GM19328 (cell line): Measurements from ENCODE around the gene WWOX.

Source experiments
- ATAC-seq: cut with Tn5 transposase; IDR thresholded peaks from one replicate; pipeline ENCODE4 v1.9.1; 2021; ENCODE audit warnings: mild to moderate bottlenecking, moderate library complexity; ENCODE audit not compliant: unreplicated experiment

Gene WWOX

DNA sequence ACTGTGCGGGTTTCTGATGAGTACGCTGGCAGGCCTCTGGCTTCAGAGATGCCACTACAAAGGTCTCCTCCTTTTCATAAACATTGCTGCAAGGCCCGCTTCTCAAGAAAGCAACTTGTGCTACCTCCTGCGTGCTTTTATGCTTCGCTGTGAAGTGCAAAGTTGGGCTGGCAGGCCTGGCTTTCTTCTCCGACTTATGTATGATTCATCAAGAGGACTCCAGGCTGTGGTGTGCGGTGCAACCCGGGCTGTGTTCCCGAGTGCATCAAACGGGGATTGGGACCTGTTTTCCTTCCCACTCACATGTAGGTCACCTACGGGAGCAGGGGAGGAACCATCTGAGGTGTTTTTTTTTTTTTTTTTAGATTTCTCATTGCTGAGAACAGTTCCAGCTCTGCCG lies 534.1 kb downstream of the WWOX start:
- no peak for ATAC-seq

- no peak for ATAC-seq
These were observed 536.4 kb downstream of the WWOX start for GRCh38 chr16:78635807-78636206.

- ATAC-seq: no peak
These were observed 538.9 kb downstream of the WWOX start for GRCh38 chr16:78638371-78638770.

- no peak for ATAC-seq
These were observed 540.3 kb downstream of the WWOX start for GRCh38 chr16:78639775-78640174.

- no peak for ATAC-seq
These were observed 541.4 kb downstream of the WWOX start for GRCh38 chr16:78640886-78641285.

GRCh38 chr16:78641433-78641832 lies 542.0 kb downstream of the WWOX start:
- no peak for ATAC-seq

- ATAC-seq: no peak
These were observed 543.3 kb downstream of the WWOX start for GRCh38 chr16:78642621-78643285.

- ATAC-seq: no peak
These were observed 546.2 kb downstream of the WWOX start for GRCh38 chr16:78645657-78646056.

DNA sequence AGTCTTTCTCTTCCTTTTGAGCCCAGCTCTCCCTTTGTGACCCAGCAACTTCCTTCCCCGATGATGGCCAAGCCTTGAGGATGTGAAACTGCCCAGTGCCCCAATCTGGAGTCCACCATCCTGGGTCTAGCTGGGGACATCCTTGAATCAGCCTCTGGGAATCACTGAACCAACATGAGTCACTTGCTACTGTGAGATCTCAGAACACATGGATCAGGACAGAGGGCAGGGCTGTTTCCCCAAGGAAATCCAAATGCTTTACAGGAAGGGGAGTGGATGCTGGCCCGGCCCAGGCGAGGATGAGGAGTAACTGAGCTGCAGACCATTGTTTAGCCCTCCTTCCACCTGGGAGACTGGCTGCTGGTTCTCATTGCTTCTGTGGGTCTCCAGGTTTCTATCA lies 547.6 kb downstream of the WWOX start:
- ATAC-seq: no peak

DNA sequence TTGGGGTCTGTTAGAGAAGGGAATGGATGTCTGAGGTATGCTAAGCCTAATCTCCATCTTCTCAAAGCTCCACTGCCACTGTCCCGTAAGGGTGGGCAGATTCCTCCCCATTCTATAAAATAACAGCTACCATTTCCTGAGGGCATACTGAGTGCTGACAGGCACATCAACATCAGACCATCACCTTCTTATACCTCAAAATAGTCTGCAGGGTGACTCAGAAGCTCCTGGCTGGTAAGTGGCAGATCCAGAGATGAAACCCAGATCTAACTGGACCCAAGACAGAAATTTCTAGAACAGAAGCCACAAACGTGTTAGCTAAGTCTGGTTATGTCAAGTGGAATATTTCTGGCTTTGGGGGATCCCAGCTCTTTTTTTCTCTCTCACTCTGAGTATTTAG lies 548.0 kb downstream of the WWOX start:
- no peak for ATAC-seq

DNA sequence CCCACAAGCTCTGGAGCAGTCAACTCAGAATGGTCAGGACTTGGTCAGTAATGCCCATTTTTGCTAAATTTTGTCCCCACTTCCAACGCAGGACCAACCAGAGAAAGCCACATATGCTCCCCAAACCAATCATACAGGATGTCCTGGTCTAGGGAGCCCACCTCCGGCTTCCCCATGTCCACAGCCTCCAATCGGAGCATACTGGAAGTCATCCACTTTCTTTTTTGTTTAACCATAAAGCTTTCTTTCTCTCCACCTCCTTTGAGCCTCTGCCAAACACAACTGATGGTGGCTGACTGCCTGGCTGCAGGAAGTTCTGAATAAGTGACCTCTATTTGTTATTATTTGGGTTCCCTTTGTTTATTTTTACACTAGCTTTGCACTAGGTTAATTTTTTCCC lies 549.1 kb downstream of the WWOX start:
- no peak for ATAC-seq

GRCh38 chr16:78650339-78651074 lies 551.1 kb downstream of the WWOX start:
- ATAC-seq: no peak

DNA sequence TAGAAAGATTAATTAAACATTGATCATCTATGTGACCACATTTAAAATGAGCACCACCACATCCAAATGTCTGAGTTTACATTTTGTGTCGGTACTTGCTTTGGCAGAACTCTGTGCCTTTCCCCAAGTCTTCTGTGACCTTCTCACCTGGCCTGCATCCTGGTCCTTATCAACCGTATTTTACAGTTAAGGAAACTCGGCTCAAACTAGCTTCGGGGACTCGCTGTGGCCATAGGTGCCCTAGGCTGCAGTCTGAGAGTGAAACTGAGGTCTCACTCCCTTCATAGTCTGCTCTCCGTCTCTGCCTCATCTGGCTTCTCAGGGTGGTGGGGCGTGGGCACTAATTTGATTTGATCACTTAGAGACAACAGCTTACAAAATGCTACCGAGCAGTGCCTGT lies 555.5 kb downstream of the WWOX start:
- ATAC-seq: no peak

GRCh38 chr16:78655331-78656113 lies 556.1 kb downstream of the WWOX start:
- ATAC-seq: no peak

DNA sequence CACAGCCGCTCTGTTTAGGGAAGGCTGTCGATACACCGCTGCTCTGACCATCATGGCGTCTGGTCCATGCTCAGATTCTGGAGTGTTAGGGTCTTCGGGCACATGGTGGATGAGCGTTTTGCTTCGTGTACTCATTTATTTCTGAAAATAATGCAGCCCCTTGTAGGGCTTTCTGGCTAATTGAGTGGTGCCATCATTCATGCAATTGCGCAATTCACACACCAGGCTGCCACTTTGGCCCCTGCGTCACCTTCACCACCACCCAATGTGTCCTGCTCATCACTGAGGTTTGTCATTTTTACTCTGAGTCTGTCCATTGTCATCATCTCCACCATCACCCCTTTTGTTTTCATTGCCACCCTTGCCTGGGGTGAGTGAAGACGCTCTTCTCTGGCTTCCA lies 557.4 kb downstream of the WWOX start:
- no peak for ATAC-seq

- ATAC-seq: no peak
These were observed 559.8 kb downstream of the WWOX start for GRCh38 chr16:78659216-78659615.

DNA sequence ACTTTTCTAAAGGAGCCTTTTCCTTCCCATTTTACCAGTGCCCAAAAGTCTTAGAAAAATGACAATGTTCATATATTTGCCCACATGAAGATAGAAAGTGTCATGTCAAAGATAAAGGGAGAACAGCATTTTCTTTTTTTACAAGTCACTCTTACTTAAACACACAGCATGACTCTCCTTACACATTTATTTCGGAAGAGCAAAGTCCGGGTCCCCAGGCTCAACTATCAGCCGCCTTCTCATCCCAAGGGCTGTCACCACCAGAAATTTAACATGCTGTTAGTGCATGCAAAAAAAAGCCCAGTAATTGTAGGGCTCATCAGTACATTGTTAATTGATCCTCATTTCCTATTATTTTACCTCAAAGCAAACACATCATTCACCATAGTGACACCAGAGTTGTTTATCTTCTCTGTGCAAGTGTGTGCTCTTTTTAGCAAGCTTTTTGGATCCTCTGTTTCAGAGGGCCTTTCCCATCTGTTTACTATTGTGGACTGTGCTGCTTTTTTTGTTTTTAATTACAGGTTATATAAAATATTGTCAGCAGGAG lies 560.3 kb downstream of the WWOX start:
- ATAC-seq: no peak

DNA sequence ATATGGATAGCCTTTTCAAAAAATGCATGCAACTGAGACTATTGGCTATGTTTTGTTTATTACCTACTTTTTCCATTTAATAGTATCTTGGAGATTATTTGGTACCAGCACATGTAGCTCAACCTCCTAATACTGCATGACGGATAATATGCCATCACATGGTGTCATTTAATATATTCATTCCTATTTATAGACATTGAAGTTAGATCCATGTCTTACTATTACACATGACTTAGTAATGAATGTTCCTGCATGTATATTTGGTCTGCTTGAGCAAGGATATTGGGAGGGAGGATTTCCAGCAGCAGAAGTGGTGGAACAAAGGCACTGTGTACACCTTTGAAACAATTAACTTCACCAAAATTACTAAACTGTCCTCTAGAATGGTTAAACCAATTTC lies 561.3 kb downstream of the WWOX start:
- ATAC-seq: no peak

DNA sequence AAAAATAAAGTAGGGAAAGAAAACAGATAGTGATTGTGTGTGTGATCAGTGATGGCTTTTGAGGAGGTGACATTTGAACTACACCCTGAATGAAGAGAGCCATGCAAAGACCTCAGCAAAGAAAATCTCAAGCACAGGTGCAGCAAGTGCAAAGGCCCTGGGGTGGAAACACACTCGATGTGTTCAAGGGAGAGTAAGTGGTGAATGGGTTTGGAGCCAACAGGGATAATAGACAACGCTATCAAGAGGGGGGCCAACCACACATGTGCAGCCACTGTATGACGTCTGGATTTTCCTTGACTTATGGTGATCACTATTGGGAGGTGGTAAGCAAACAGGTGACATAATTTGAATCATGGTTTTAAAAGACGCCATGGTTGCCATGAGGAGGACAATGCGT lies 564.2 kb downstream of the WWOX start:
- no peak for ATAC-seq

DNA sequence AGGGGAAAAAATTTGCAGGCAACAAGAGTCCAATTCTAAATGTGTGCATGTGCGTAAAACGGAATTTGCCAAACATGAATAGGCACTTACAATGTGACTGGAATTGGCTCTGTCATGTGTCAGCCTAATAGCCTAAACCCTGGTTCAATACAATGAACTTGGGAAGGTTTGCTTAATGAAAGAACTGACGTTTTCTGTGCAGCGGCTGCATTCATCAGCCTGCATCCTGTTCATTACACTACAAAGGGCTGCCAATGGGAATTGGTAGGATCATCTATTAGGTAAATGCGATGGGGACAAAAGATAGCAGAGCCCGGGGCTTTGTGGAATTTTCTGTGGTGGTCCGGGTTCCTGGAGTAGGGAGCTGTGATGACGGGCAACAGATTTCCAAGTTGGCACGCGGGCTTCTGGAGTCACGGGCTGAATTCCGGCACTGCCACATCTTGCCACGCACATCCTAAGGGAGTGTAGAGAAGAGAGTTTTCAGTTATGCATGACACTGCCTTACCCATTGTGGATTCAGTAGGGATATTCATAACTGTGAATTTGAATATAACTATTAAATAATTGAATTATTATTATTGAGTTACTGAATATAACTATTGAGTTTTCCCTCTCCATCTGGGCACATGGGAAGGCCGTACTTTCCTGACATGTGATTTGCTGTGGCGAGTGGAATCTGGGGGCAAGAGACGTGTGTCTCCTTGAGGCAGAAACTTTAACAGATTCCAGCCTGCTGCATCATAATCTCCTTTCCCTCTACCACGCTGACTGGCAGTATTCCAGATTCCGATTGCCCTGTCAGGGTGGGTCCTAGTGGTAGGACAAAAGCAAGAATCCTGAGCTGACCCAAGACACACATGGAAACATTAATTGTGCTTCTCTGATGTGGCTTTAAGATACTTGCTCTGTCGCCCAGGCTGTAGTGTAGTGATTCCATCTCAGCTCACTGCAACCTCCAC lies 565.6 kb downstream of the WWOX start:
- no peak for ATAC-seq

GRCh38 chr16:78666318-78666717 lies 566.9 kb downstream of the WWOX start:
- ATAC-seq: no peak
